ENCODE results near the gene NDUFA11.
"Not testable (repeated sequence)": the region's sequence is repeated elsewhere in the genome, so short reads cannot be mapped to it uniquely, and the experiment has no call there.

Gene NDUFA11

DNA sequence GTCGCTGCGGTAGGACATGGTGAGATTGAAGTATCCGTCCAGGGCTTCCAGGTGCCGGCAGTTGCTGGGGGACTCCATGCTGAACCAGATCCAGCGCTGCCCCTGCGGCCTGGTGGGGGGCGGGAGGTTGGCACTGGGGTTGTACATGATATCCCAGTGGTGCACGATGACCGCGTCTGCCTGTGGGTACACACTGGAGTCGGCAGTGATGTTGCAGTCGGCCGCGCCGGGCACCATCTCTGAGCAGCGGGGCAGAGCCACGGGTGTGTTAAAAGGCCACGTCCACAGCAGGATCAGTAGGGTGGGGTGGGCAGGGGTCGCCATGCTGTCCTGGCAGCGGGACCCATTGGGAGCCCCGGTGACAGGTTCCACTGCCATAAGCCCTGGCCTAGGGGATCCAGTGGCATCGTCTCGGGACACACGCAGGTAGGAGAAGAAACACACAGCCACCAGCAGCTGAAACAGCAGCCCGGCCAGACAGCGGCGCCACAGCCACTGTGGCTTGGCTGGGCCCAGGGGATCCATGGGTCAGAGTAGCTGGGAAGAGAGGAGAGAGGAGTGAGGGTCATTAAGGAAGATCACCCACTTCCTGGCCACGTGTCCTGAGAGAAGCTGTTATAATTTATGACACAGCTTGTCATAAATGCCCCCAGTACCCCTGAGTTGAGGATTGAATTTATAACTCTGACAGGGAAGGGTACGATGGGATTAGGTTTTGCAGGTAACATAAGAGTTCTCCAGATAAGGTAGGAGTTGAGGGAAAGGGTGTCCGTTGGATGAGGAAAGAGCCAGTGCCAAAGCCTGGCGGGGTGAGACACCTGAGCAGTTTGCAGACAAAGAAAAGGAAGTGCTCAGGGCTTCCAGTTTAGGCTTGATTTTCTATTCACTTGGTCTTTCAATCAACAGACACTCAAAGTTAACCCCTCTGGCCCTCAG, 36.1 kb downstream of the NDUFA11 start:
- in situ Hi-C loops (cut with HindIII; ENCODE audit: low pct_unique_long_range_greater_than_20kb, low sequenced_read_pairs), result no loop called here
- DNase-seq (ENCODE audit: low read depth in 1 of 2, low spot score in 1 of 2), result no peak
- TF ChIP-seq JUND (IDR thresholded peaks at IDR 0.05; ENCODE audit: low read depth), result no peak

DNA sequence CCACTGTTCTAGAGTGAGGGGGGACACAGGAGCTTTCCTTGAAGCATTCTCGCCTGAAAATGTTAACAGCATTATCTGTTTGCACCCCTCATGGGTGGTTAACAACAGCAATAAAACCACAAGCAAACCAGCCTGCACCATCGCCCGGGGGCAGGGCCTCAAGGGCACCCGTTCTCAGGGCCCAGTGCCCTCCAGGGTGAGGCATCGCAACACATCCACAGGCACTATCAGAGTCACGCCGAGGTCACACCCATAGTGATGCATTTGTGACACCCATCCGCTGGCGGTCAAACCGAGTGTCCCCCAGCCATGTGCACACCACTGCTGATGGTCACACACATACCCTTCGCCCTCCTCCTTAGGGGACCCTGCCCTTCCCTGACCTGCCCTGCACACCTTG, 37.8 kb downstream of the NDUFA11 start:
- no peak for DNase-seq (ENCODE audit: low read depth in 1 of 2, low spot score in 1 of 2)
- in situ Hi-C loops (cut with HindIII; ENCODE audit: low pct_unique_long_range_greater_than_20kb, low sequenced_read_pairs), result no loop called here
- TF ChIP-seq JUND (IDR thresholded peaks at IDR 0.05; ENCODE audit: low read depth), result no peak

DNA sequence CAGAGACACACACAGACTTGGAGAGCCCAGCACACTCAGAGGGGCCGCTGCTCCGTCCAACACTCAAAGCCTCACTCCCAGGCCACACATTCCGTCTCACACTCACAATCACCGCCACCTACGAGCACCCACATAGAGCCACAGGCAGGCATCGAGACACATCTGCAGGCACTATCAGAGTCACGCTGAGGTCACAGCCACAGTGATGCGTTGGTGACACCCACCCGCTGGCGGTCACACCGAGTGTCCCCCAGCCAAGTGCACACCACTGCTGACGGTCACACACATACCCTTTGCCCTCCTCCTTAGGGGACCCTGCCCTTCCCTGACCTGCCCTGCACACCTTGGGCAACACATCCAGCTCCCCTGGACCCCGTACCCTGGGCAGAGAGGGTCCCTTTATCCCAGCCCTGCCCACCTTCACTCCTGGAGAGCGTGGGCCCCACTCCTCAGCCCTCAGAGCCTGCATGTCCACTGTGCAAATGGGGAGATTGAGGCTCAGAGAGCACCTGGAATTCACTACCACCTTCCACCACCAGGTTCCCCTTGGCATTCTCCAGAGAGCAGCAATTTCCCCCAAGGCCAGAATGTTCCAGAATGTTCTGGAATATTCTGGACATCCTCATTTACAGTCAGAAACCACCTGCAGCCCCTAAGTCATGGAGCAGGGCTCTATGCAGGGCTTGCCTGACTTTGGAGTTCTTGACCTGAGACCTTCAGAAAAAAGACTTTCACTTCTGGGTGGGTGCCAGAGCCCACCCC, 38.7 kb downstream of the NDUFA11 start:
- in situ Hi-C loops (cut with HindIII; ENCODE audit: low pct_unique_long_range_greater_than_20kb, low sequenced_read_pairs), result no loop called here
- no peak for TF ChIP-seq JUND (IDR thresholded peaks at IDR 0.05; ENCODE audit: low read depth)
- peak in 1 of 2 experiments; percentile 31 for DNase-seq (ENCODE audit: low read depth in 1 of 2, low spot score in 1 of 2)

DNA sequence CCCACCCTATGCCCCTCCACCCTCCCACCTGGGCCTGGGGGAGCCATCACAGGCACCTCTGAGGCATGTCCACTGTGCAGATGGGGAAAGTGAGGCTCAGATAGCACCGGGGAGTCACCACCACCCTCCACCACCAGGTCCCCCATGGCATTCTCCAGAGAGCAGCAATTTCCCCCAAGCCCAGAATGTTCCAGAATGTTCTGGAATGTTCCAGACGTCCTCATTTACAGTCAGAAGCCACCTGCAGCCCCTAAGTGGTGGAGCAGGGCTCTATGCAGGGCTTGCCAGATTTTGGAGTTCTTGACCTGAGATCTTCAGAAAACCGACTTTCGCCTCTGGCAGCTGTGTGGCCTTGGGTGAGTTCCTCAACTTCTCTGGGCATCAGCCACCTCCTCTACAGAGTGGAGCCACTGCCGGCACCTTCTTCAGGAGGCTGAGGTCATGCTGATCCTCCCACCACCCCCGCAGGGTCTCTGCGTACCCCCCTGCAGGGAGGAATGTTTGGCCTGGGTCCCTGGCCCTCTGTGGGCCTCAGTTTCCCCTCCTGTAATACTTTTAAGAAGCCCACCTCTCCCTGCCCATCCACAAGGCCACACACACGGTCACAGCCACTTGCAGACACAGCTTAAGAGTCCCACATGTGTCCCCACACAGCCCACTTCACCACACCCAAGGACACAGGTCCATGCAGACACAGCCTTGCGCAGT, 39.4 kb downstream of the NDUFA11 start:
- TF ChIP-seq JUND (IDR thresholded peaks at IDR 0.05; ENCODE audit: low read depth), result no peak
- in situ Hi-C loops (cut with HindIII; ENCODE audit: low pct_unique_long_range_greater_than_20kb, low sequenced_read_pairs), result no loop called here
- no peak for DNase-seq (ENCODE audit: low read depth in 1 of 2, low spot score in 1 of 2)

DNA sequence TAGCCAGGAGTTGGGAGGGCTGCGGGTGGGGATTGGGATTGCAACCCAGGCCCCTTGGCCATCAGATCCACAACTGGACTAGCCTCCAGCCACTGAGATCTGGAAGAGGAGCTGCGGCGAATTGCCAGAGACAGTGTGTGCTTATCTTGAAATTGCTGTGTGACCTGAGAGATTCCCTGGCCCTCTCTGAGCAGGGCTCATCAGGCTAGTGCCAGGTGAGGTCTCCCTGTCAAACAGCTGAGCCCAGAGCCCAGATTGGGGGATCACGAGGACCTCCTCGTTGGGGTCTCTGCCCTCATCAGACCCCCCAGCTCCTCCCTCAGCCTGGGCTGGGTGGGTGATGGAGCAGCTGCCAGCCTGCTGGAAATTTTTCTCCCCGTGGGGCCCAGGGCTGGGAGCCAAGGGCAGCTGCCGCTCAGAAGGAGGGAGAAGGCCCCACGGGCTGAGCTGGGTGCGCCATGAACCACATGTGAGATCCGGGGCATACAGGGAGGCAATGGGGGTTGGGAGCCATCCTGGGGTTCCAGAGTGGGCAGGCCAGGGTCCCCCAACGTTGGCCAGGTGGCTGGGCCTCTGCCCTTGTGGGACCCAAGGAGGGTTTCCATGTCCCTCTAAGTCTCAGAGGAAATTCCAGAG, 40.4 kb downstream of the NDUFA11 start:
- no peak for TF ChIP-seq JUND (IDR thresholded peaks at IDR 0.05; ENCODE audit: low read depth)
- in situ Hi-C loops (cut with HindIII; ENCODE audit: low pct_unique_long_range_greater_than_20kb, low sequenced_read_pairs), result no loop called here
- DNase-seq (ENCODE audit: low read depth in 1 of 2, low spot score in 1 of 2), result no peak

- DNase-seq (ENCODE audit: low read depth in 1 of 2, low spot score in 1 of 2), result no peak
- no peak for TF ChIP-seq JUND (IDR thresholded peaks at IDR 0.05; ENCODE audit: low read depth)
- in situ Hi-C loops (cut with HindIII; ENCODE audit: low pct_unique_long_range_greater_than_20kb, low sequenced_read_pairs), result no loop called here
These were observed 46.1 kb downstream of the NDUFA11 start for GRCh38 chr19:5857203-5858081.

DNA sequence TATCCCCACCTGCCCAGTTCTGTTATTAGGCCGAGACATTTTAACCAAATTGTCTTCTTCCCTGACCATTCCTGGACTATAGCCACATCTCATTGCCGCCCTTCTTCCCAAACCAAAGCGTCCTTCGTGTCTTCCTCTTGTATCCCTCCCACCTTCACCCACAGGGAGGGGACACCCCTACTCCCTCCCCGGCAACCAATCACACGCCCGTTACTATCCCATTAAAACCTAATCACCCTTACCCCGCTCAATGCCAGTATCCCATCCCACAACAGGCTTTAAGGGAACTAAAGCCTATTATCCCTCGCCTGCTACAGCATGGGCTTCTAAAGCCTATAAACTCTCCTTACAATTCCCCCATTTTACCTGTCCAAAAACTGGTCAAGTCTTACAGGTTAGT, 48.4 kb downstream of the NDUFA11 start:
- DNase-seq (ENCODE audit: low read depth in 1 of 2, low spot score in 1 of 2); in situ Hi-C loops (cut with HindIII; ENCODE audit: low pct_unique_long_range_greater_than_20kb, low sequenced_read_pairs): not testable (repeated sequence)

DNA sequence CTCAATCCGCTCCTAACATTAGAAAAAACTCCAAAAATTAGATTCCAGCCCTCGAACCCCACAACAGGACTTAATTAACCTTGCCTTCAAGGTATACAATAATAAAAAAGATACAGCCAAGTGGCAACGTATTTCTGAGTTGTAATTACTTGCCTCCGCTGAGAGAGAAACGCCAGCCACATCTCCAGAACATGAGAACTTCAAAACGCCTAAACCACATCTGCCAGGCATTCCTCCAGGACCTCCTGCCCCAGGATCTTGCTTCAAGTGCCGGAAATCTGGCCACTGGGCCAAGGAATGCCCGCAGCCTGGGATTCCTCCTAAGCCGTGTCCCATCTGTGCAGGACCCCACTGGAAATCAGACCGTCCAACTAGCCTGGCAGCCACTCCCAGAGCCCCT, 49.5 kb downstream of the NDUFA11 start:
- in situ Hi-C loops (cut with HindIII; ENCODE audit: low pct_unique_long_range_greater_than_20kb, low sequenced_read_pairs), result not testable (repeated sequence)

DNA sequence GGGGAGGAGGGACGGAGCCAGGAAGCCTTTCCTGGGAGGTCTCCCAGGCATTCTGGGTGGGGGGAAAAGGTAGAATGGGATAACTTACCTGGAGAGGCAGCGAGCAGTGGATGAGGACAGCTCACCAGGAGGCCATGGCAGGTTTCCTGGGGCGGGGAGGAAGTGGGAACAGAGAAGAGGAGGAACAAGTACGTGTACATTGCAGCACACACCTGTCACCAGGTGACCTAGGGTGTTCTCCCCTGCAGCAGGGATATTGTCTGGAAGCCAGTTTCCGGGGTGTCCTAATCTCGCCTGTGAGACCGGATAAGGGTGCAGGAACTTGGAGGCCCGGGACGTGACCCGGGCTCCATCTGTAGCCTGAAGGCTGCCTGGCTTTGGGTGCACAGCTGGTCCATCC, 52.3 kb downstream of the NDUFA11 start, which contains the start of gene FUT3:
Gene FUT3 (minus strand): TSS at position 148 of the 400 bp plus-strand sequence.
- DNase-seq (ENCODE audit: low read depth in 1 of 2, low spot score in 1 of 2), result peak in 1 of 2 experiments; percentile 30
- no peak for TF ChIP-seq JUND (IDR thresholded peaks at IDR 0.05; ENCODE audit: low read depth)
- in situ Hi-C loops (cut with HindIII; ENCODE audit: low pct_unique_long_range_greater_than_20kb, low sequenced_read_pairs), result no loop called here

More for the DNA sequence above, 49.5 kb downstream of the NDUFA11 start:
- DNase-seq (ENCODE audit: low read depth in 1 of 2, low spot score in 1 of 2), result not testable (repeated sequence)

DNA sequence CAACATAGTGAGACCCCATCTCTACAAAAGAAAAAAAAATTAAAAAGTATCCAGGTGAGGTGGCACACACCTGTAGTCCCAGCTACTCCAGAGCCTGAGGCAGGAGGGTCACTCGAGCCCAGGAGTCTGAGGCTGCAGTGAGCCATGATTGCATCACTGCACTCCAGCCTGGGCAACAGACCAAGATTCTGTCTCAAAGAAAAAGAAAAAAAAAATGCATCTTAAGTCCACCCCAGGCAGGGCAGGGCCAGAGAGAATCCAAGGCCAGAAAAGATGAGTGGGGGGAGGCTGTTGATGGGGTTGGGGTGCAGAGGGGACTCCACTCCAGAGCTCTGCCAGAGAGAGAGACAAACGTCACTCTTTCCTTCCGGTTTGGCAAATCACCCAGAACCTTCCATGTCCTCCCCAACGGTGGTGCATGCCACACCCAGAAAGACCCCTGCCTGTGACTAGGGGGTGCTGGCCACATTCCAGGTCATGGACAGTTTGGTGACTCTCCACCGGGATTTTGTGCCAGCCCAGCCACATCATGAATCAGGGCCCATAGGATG, 52.8 kb downstream of the NDUFA11 start:
- no peak for TF ChIP-seq JUND (IDR thresholded peaks at IDR 0.05; ENCODE audit: low read depth)
- no peak for DNase-seq (ENCODE audit: low read depth in 1 of 2, low spot score in 1 of 2)
- in situ Hi-C loops (cut with HindIII; ENCODE audit: low pct_unique_long_range_greater_than_20kb, low sequenced_read_pairs), result no loop called here

- in situ Hi-C loops (cut with HindIII; ENCODE audit: low pct_unique_long_range_greater_than_20kb, low sequenced_read_pairs), result no loop called here
- no peak for DNase-seq (ENCODE audit: low read depth in 1 of 2, low spot score in 1 of 2)
- no peak for TF ChIP-seq JUND (IDR thresholded peaks at IDR 0.05; ENCODE audit: low read depth)
These were observed 53.4 kb downstream of the NDUFA11 start for GRCh38 chr19:5850189-5850588.

- in situ Hi-C loops (cut with HindIII; ENCODE audit: low pct_unique_long_range_greater_than_20kb, low sequenced_read_pairs), result not testable (repeated sequence)
These were observed 55.0 kb downstream of the NDUFA11 start for GRCh38 chr19:5848621-5849020.

DNA sequence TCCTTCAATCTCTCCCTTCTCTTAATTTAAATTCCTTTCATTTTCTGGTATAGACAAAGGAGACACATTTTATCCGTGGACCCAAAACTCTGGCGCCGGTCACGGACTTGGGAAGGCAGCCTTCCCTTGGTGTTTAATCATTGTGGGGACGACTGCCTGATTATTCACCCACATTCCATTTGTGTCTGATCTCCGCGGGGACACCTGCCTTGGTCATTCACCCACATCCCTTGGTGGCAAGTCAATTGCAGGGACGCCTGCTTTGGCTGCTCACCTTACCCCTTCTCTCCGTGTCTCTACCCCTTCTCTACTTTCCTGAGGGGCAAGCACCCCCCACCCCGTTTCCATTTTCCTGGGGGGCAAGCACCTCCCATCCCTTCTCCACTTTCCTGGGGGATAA, 55.7 kb downstream of the NDUFA11 start:
- DNase-seq (ENCODE audit: low read depth in 1 of 2, low spot score in 1 of 2); in situ Hi-C loops (cut with HindIII; ENCODE audit: low pct_unique_long_range_greater_than_20kb, low sequenced_read_pairs): not testable (repeated sequence)

More at GRCh38 chr19:5848621-5849020, 55.0 kb downstream of the NDUFA11 start:
- not testable (repeated sequence) for DNase-seq (ENCODE audit: low read depth in 1 of 2, low spot score in 1 of 2)
